CD14-positive monocyte (primary cell): ENCODE measurements around the gene CASP4. TPM values are rescaled to one million over a fixed set of nuclear protein-coding genes. Genes with fewer than 3 reads are reported as not detected.

Source experiments
- DNase-seq, 3 donors: peaks; one replicate each; pipeline ENCODE4 v3.0.0-alpha.2; 2011 to 2022
- H2AFZ ChIP-seq: 2 replicates; pipeline ENCODE4 v1.6.0; 2012; ENCODE audit warnings: mild to moderate bottlenecking, low read depth, low read length, inconsistent platforms; ENCODE audit not compliant: insufficient read depth, poor library complexity, severe bottlenecking
- H3K27ac ChIP-seq, 2 donors: 1 replicate in 1 of 2; 2 replicates in 1 of 2; pipeline ENCODE4 v1.5.1; 2012 to 2013; ENCODE audit warnings: low read length in 2 of 2, control low read depth in 1 of 2, inconsistent platforms in 1 of 2, low read depth in 1 of 2, mild to moderate bottlenecking in 1 of 2
- H3K27me3 ChIP-seq, 2 donors: one replicate each; pipeline versions ENCODE4 v1.6.0 to v1.6.1; 2011 to 2013; ENCODE audit warnings: low read length in 2 of 2; ENCODE audit not compliant: control insufficient read depth in 2 of 2, insufficient read depth in 2 of 2
- H3K36me3 ChIP-seq, 2 donors: replicated peaks in 1 of 2; 1 replicate in 1 of 2; 2 replicates in 1 of 2; pipeline versions ENCODE4 v1.5.1 to v1.6.1; 2012 to 2013; ENCODE audit warnings: low read length in 2 of 2, control low read depth in 1 of 2, inconsistent platforms in 1 of 2, mild to moderate bottlenecking in 1 of 2; ENCODE audit not compliant: insufficient read depth in 2 of 2, control insufficient read depth in 1 of 2
- H3K4me1 ChIP-seq, 2 donors: 1 replicate in 1 of 2; 2 replicates in 1 of 2; pipeline versions ENCODE4 v1.5.1 to v1.6.1; 2012 to 2013; ENCODE audit warnings: low read length in 2 of 2, control low read depth in 1 of 2, inconsistent platforms in 1 of 2, mild to moderate bottlenecking in 1 of 2, moderate library complexity in 1 of 2; ENCODE audit not compliant: insufficient read depth in 2 of 2, control insufficient read depth in 1 of 2
- H3K4me2 ChIP-seq: replicated peaks from 2 replicates; pipeline ENCODE3; 2012; ENCODE audit warnings: low read length, moderate library complexity, mild to moderate bottlenecking; ENCODE audit not compliant: poor library complexity, severe bottlenecking; ENCODE audit errors: extremely low read depth
- H3K4me3 ChIP-seq, 3 experiments: fragments of 200-600 bp in 1 of 3; sonication (generic) in 1 of 3; replicated peaks in 1 of 3; 1 replicate in 2 of 3; 2 replicates in 1 of 3; pipeline ENCODE4 v1.5.1; 2011 to 2013; ENCODE audit warnings: low read length in 3 of 3, mild to moderate bottlenecking in 3 of 3, control low read depth in 2 of 3, low read depth in 2 of 3, inconsistent platforms in 1 of 3, moderate library complexity in 1 of 3
- H3K79me2 ChIP-seq: 2 replicates; pipeline ENCODE4 v1.6.0; 2012; ENCODE audit warnings: mild to moderate bottlenecking, control low read depth, inconsistent platforms, low read length, moderate library complexity; ENCODE audit not compliant: insufficient read depth
- H3K9ac ChIP-seq: 2 replicates; pipeline ENCODE4 v1.6.0; 2017; ENCODE audit warnings: low read length, mild to moderate bottlenecking; ENCODE audit not compliant: insufficient read depth, poor library complexity, severe bottlenecking
- H3K9me3 ChIP-seq, 2 donors: replicated peaks in 1 of 2; 1 replicate in 1 of 2; 2 replicates in 1 of 2; pipeline versions ENCODE4 v1.5.1 to v1.6.1; 2012 to 2013; ENCODE audit warnings: low read length in 2 of 2, control low read depth in 1 of 2; ENCODE audit not compliant: control insufficient read depth in 1 of 2, insufficient read depth in 1 of 2
- H4K20me1 ChIP-seq: 2 replicates; pipeline ENCODE4 v1.6.0; 2012; ENCODE audit warnings: mild to moderate bottlenecking, low read length, control low read depth, moderate library complexity; ENCODE audit not compliant: insufficient read depth
- H3K27ac Mint-ChIP-seq, 7 donors: one replicate each; pipeline ENCODE4 v1.8.0; 2020; ENCODE audit warnings: mild to moderate bottlenecking in 7 of 7, mixed read lengths in 7 of 7, moderate library complexity in 6 of 7, inconsistent platforms in 2 of 7
- H3K27me3 Mint-ChIP-seq, 3 donors: one replicate each; pipeline ENCODE4 v1.8.0; 2021 to 2022; ENCODE audit warnings: low read depth in 3 of 3, mild to moderate bottlenecking in 3 of 3, mixed read lengths in 3 of 3, moderate library complexity in 3 of 3, inconsistent platforms in 1 of 3
- H3K36me3 Mint-ChIP-seq, 2 donors: one replicate each; pipeline ENCODE4 v1.8.0; 2020; ENCODE audit warnings: mixed read lengths in 2 of 2, inconsistent platforms in 1 of 2, mild to moderate bottlenecking in 1 of 2
- H3K4me1 Mint-ChIP-seq: one replicate; pipeline ENCODE4 v1.8.0; 2020; ENCODE audit warnings: mild to moderate bottlenecking, mixed read lengths
- H3K4me3 Mint-ChIP-seq, 2 donors: one replicate each; pipeline ENCODE4 v1.8.0; 2020; ENCODE audit warnings: mild to moderate bottlenecking in 2 of 2, mixed read lengths in 2 of 2, moderate library complexity in 1 of 2
- H3K9me3 Mint-ChIP-seq, 7 donors: one replicate each; pipeline ENCODE4 v1.8.0; 2020 to 2022; ENCODE audit warnings: mixed read lengths in 7 of 7, mild to moderate bottlenecking in 6 of 7, moderate library complexity in 6 of 7, inconsistent platforms in 2 of 7
- CTCF ChIP-seq: fragments of 200-600 bp; IDR thresholded peaks from one replicate; pipeline ENCODE4 v1.8.0; 2022; ENCODE audit warnings: antibody characterized with exemption, mild to moderate bottlenecking
- WGBS: methylation state at CpG from one replicate; pipeline ENCODE4 v1.1.5; 2013; ENCODE audit warnings: missing lambda C conversion rate; ENCODE audit not compliant: insufficient coverage; 5-methylcytosine and 5-hydroxymethylcytosine counted together
- intact Hi-C, 2 donors: fragments of 100-400 bp; cut with micrococcal nuclease; formaldehyde crosslinking; loops; one replicate each; pipeline versions ENCODE4 v1.15.0 to v1.15.1; 2023
- polyA plus RNA-seq, 3 donors: library from polyadenylated mRNA; depleted of rRNA in 1 of 3; unstranded in 2 of 3; stranded (reverse) in 1 of 3; fragments of 300-500 nt in 2 of 3; fragments of >200 nt in 1 of 3; fragmentation: Illumina TruSeq in 2 of 3; gene quantifications; 1 replicate in 2 of 3; 2 replicates in 1 of 3; pipeline ENCODE4 v1.2.3, GENCODE V29; 2012 to 2021

The CASP4 gene
- polyA plus RNA-seq, 3 donors, result 148 to 213 (median 163) TPM

- TF ChIP-seq CTCF, result no peak
- H3K4me1 Mint-ChIP-seq, result peaks cover 4% of the 10 kb centered on the region
- H3K4me3 Mint-ChIP-seq, result no peak overlapping the region
- no peaks in the 10 kb centered on the region for H3K27me3 ChIP-seq
- H2AFZ ChIP-seq, result no peak overlapping the region
- 98% methylated on average over 4 of the region's 5 CpGs for WGBS
- H4K20me1 ChIP-seq, result no peaks in the 10 kb centered on the region
- H3K27ac Mint-ChIP-seq, result no peak overlapping the region
- H3K9me3 ChIP-seq, result no peaks in the 10 kb centered on the region
- no peak overlapping the region for H3K27ac ChIP-seq
- peaks cover 0 to 1% (median 0%) of the 10 kb centered on the region in 3 donors for H3K27me3 Mint-ChIP-seq
- H3K4me1 ChIP-seq, result no peaks in the 10 kb centered on the region
- peaks cover 0 to 3% (median under 1%) of the 10 kb centered on the region in 7 donors for H3K9me3 Mint-ChIP-seq
- intact Hi-C loops, result no loop called here
- H3K9ac ChIP-seq, result no peak overlapping the region
- H3K36me3 Mint-ChIP-seq, result peaks cover 0 to under 1% of the 10 kb centered on the region in 2 donors
- no peaks in the 10 kb centered on the region for H3K36me3 ChIP-seq
- H3K79me2 ChIP-seq, result no peaks in the 10 kb centered on the region
- H3K4me2 ChIP-seq, result no peak overlapping the region
- DNase-seq, result no peak
- no peak overlapping the region for H3K4me3 ChIP-seq
Measured at GRCh38 chr11:105000167-105000566, 31.8 kb upstream of the CASP4 start.

GRCh38 chr11:104999721-105000120, 31.3 kb upstream of the CASP4 start:
- intact Hi-C loops, result no loop called here
- Histone ChIP-seq H3K9ac (no peak overlapping the region), H3K27ac (no peak overlapping the region), H3K79me2 (no peaks in the 10 kb centered on the region), H4K20me1 (no peaks in the 10 kb centered on the region), H3K36me3 (no peaks in the 10 kb centered on the region), H3K9me3 (no peaks in the 10 kb centered on the region), H3K27me3 (no peaks in the 10 kb centered on the region), H3K4me1 (no peaks in the 10 kb centered on the region), H3K4me2 (no peak overlapping the region), H2AFZ (no peak overlapping the region), H3K4me3 (no peak overlapping the region)
- Mint-ChIP-seq H3K4me3 (no peak overlapping the region), H3K4me1 (peaks cover 4% of the 10 kb centered on the region), H3K27ac (no peak overlapping the region), H3K36me3 (peaks cover 0 to 3% of the 10 kb centered on the region in 2 donors), H3K9me3 (peaks cover 0 to 5% (median 3%) of the 10 kb centered on the region in 7 donors), H3K27me3 (peaks cover 0 to 1% (median 0%) of the 10 kb centered on the region in 3 donors)
- TF ChIP-seq CTCF, result no peak
- WGBS, result no CpG with 5 or more reads among the region's 1 CpG
- no peak for DNase-seq
